ENCODE results near the gene PLD6. TPM values are rescaled to one million over a fixed set of nuclear protein-coding genes. Genes with fewer than 3 reads are reported as not detected.

Gene PLD6
- total and polyA plus RNA-seq, 2 donors (not counting 1 experiment from before 2014, with no cell fraction given), result 2.0 to 4.1 TPM

DNA sequence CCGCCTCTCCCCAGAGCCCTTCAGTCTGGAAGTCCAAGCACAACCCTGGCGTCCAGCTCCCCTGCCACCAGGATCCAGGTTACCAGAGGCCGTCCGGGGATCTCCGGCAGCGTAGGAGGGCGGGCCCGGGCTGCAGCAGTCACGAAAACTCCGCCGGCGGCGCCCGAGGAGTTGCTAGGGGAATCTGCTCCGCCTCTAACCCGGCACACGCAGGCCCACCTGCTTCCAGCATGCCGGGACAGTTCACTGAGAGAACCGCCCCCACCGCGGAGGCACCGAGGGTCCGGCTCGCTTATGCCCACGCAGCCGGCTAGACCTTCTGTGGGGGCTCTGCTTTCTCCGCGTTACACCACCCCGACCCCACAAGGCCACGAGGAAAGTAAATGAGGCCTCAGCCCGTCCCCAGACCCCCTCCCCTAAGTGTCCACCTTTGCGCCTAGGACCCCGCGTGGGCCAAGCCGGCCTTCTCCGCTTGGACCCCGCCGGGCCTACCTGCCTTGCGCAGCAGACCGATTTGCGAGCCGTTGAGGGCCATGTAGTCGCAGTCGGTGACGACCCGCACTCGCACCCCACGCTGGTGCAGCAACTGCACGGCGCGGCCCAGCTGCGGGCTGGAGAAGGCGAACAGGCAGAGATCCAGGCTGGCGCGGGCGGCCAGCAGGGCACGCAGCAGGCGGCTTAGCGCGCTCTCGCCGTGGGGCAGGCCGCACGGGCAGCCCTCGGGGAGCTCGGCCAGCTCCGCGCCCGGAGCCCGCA is 587 bp downstream of the PLD6 start:
- peaks cover 0 to 11% (median 0%) of the 10 kb centered on the region in 3 donors for H3K9me3 ChIP-seq (ENCODE audit: control extremely low read depth in 1 of 3, control insufficient read depth in 2 of 3, insufficient read depth in 1 of 3, low read length in 2 of 3)
- Mint-ChIP-seq H3K9me3 (ENCODE audit: insufficient read depth) (no peaks in the 10 kb centered on the region), H3K4me1 (peaks cover 20% of the 10 kb centered on the region), H3K27ac (peak overlapping the region; percentile 85), H3K4me3 (peak overlapping the region; percentile 93), H3K27me3 (no peaks in the 10 kb centered on the region)
- 13% methylated on average over 70 of the region's 70 CpGs for WGBS (ENCODE audit: insufficient coverage)
- POLR2A ChIA-PET, result interaction anchor here (0.6 to 1.6 kb wide), 2 partner anchors 31 to 86 kb away, joined by 4 to 7 read pairs; partner anchors contain the start of gene FLCN
- H3K27me3 ChIP-seq (replicated peaks in 1 of 4; ENCODE audit: control extremely low read depth in 1 of 4, control insufficient read depth in 3 of 4, insufficient read depth in 4 of 4, low read length in 3 of 4), result no peaks in the 10 kb centered on the region
- H3K36me3 ChIP-seq (replicated peaks in 1 of 2; ENCODE audit: control extremely low read depth in 1 of 2, control insufficient read depth in 1 of 2, extremely low read depth in 1 of 2, insufficient read depth in 2 of 2, low read length in 1 of 2), result peaks cover 0 to 8% of the 10 kb centered on the region in 2 experiments
- H3K4me1 ChIP-seq (ENCODE audit: control insufficient read depth in 2 of 2, insufficient read depth in 2 of 2, low read length in 2 of 2), result peaks cover 14 to 25% of the 10 kb centered on the region in 2 donors
- peaks cover 9% of the 10 kb centered on the region for H3K79me2 ChIP-seq (ENCODE audit: control insufficient read depth, insufficient read depth, low read length)
- H3K9ac ChIP-seq (ENCODE audit: low read length), result peak overlapping the region; percentile 62
- peak overlapping the region; percentile 86 for H2AFZ ChIP-seq (ENCODE audit: insufficient read depth, low read depth, low read length, poor library complexity, severe bottlenecking)
- intact Hi-C loops (cut with micrococcal nuclease), result loop anchor here (1.0 to 10.0 kb wide), 3 partner anchors 32 to 161 kb away; partner anchors contain the start of genes FLCN and MPRIP
- peak overlapping the region; percentile 99 for H3K4me2 ChIP-seq (replicated peaks; ENCODE audit: low read depth, low read length, poor library complexity, severe bottlenecking)
- no peak for TF ChIP-seq EZH2 (IDR thresholded peaks at IDR 0.05; ENCODE audit: borderline replicate concordance, insufficient read depth, low read depth, low read length, poor library complexity, severe bottlenecking)
- TF ChIP-seq, protein P1, sequence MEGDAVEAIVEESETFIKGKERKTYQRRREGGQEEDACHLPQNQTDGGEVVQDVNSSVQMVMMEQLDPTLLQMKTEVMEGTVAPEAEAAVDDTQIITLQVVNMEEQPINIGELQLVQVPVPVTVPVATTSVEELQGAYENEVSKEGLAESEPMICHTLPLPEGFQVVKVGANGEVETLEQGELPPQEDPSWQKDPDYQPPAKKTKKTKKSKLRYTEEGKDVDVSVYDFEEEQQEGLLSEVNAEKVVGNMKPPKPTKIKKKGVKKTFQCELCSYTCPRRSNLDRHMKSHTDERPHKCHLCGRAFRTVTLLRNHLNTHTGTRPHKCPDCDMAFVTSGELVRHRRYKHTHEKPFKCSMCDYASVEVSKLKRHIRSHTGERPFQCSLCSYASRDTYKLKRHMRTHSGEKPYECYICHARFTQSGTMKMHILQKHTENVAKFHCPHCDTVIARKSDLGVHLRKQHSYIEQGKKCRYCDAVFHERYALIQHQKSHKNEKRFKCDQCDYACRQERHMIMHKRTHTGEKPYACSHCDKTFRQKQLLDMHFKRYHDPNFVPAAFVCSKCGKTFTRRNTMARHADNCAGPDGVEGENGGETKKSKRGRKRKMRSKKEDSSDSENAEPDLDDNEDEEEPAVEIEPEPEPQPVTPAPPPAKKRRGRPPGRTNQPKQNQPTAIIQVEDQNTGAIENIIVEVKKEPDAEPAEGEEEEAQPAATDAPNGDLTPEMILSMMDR (IDR thresholded peaks at IDR 0.05), result no peak
- DNase-seq (peak; percentile 70), ATAC-seq (ENCODE audit: low read depth) (peak; percentile 16)
- CTCF ChIA-PET, result interaction anchor here (0.8 kb wide), 1 partner anchor 34 kb away, joined by 3 read pairs; no protein-coding TSS in a partner anchor
- H4K20me1 ChIP-seq (ENCODE audit: control insufficient read depth, insufficient read depth, low read length, poor library complexity, severe bottlenecking), result peaks cover 4% of the 10 kb centered on the region
- H3K4me3 ChIP-seq (ENCODE audit: control extremely low read depth in 1 of 5, extremely low read depth in 1 of 5, insufficient read depth in 1 of 5, low read depth in 2 of 5, low read length in 4 of 5), result peak overlapping the region in 4 of 5 experiments; percentile 57 to 71 (median 59)
- peak overlapping the region; percentile 19 to 52 for H3K27ac ChIP-seq (ENCODE audit: low read length in 2 of 2)
